ENCODE measurements around the gene DDAH1.
"Not testable (repeated sequence)": the region's sequence is repeated elsewhere in the genome, so short reads cannot be mapped to it uniquely, and the experiment has no call there.

DDAH1 gene

DNA sequence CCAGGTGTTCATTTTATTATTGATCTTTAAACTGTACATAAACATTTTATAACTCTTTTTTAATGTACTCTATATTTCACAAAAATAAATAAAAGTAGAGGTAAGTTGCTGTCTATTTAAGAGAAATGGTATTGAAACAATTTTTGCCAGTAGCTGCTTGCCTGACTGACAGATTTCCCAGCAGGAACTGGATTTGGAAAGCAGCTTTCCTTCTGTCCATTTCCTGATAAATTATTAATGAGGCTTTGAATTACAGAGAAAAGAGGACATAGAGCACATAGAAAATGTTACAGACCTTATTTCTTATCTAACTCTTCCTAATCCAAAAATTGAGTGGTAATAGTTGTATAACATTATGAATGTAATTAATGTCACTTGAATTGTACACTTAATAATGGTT is 108.8 kb downstream of the DDAH1 start:
- DNase-seq, result no peak

DNA sequence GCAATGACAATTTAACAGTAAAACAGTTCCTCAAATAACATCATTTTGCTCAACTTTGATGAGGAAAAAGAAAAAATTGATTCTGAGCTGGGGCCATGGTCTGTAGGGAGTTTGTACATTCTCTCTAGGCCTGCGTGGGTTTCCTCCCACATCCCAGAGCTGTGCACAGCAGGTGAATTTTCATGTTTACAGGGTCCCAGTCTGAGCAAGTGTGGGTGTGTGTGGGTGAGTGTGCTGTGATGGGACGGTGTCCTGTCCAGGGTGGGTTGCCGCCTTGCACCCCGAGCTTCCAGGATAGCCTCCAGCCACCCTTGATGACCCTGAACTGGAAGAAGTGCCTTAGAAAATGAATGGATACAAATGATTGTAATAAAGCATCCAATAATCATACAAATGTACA is 112.9 kb downstream of the DDAH1 start:
- no peak for DNase-seq

DNA sequence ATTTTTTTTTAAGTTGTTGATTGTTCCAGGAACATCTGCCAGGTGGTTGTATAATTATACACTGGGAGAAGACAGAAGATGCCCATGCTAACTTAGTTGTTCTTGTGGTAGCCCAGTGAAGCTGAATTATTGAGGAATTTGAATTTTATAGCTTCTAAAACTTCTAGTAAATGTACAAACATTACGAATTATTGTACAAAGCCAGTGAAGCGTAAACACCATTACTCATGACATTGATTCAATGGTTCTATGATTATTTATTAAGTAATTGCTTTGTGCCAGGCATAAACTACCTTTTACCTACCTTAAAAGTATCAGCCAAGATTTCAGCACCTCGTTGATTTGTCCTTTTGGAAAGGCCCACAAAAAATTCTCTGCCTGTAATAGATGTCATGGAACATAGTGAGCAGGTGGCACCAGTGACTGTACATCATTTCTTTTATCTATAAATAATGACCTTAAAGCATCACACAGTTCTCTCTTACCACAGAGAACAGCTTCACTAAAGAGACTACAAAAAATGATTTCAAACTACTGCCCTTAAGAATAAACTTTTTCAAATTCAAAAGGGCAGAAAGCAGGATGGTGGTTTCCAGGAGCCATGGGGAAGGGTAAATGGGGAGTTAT is 113.6 kb downstream of the DDAH1 start:
- DNase-seq, result no peak

DNA sequence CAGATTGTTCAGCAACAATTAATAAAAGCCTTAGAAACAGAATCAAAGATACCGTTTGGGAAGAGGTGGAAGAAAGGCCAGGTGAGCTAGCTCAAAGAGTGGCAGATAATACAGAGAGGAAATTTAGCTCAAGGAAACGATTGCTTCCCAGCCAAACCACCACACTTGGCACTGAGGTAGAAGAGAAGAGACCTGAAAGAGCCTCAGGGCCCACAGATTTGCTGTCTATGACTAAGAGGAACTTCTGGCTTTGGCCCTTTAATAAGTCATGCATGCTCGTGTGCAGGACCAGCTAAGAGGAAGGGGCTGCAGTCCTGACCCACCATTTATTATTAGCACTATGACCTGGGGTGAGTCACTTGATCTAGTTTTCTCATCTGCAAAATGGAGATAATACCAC is 115.7 kb downstream of the DDAH1 start:
- no peak for DNase-seq

DNA sequence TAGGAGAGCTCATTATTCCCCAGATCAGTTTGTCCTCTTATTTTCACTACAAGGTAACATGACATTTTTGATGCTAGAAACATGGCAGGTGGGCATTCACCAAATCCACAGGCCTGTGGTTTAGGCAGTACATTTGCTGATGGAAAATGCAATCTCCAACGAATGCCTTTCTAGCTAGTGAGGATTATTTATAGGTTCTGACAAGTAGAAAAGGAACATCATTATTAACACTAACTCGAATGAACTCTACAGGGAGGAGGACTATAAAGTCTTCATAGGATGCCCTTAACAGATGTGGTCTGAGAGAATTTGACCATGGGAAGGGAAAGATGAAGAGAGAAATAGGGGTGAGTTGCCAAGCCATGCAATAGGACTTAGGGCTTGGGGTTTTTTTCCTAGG is 117.1 kb downstream of the DDAH1 start:
- no peak for DNase-seq

DNA sequence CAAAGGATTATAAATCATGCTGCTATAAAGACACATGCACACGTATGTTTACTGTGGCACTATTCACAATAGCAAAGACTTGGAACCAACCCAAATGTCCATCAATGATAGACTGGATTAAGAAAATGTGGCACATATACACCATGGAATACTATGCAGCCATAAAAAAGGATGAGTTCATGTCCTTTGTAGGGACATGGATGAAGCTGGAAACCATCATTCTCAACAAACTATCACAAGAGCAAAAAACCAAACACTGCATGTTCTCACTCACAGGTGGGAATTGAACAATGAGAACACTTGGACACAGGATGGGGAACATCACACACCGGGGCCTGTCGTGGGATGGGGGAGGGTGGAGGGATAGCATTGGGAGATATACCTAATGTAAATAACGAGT is 117.7 kb downstream of the DDAH1 start:
- not testable (repeated sequence) for DNase-seq

DNA sequence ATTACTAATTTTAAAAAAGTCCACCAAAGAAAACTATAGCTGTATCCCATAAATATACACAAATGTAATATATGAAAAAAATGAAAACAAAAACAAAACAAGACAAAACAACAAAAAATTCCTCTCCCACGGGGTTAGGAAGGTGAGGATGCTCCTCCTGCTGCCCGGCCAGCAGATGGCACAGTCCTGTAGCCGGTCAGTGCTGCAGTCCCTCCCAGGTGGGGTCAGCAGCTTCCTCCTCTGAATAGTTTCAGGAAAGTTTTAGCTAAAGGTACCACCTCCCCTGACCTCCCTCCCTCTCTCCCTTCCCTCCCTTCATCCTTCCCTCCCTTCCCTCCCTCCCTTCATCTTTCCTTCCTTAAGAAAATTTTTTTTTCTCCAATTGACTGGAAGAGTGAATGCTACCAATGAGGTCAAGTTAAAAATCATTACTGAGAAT is 120.7 kb downstream of the DDAH1 start:
- peak in 1 of 2 experiments; percentile 53 for DNase-seq

DNA sequence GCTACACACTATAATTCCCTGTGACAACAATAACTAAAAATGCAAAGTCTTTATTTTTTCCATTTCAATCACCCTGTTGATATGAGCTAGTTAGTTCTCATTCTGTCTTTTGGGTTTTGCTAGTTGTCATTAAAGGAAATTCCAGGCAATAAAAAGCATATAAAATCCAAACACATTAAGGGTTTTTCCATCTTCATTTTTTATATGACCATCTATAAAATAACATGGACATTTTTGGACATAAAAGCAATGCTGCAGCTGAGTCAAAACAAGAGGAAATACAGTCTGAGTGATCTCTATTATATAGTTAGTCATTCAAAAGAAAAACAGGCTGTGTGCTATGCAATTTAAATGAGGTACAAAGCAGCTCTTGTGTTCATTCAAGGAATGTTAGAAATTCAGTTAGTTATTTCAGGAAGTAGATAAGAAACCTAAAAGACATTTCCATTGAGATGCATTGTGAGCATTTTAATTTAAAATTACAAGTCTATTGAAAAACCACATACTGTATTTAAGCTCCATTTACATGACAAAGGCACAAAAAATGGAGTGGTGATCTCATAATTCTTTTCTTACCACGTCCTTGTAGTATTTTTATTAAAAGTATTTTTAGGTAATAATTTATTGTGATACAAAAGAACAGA is 121.2 kb downstream of the DDAH1 start:
- DNase-seq, result peak in 1 of 2 experiments; percentile 76

DNA sequence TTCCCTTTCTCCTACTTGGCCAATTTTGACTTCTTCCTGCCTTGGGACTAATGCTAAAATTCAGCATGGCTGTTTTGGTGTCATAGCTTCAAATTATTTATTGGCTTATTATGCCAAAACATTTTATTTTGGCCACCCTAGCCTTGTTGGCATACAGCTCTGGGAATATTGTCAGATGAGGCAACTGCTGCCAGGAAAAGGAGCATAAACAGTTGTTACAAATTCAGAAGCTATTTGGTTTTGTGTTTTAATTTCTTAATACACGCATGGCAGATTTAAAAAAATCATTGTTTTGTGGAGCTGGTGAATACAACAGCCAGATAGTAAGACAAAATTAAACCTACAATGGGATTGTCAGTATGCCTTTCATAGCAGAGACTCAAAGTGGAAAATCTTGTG is 121.7 kb downstream of the DDAH1 start:
- no peak for DNase-seq

DNA sequence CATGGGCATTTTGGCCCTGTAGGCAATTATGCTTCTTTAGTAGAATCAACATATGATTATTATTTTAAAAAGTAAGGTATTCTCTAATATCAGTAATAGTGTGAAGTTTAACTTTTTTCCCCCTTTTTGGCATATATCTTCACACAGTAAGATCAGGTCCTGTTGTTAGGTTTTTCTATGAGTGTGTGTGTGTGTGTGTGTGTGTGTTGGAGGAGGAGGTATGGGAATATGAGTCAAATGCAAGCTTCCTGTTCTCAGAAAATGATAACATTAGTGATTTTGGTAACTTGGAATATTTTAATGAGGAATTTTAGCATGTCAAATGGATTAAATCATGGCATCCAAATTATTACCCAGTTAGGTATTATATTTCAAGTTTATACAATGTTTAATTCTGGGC is 122.8 kb downstream of the DDAH1 start:
- DNase-seq, result no peak

DNA sequence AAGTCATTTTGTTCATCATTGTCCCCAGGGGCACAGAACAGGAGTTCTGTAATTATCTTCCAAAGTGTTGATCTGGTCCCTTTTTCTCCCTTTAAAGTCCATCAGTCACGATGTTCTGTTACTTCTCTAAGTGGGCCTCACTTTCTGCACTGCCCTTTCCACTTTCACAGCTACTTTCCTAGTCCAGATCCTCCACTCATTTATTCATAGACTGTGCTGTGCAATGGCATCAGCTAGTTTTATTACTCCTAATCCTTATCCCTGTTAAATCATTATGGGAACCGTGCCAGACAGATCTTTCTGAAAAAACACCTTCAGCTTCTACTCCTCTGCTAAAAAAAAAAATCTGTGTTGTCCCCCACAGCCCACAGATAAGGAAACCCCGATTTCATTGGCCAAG is 124.5 kb downstream of the DDAH1 start:
- DNase-seq, result no peak

DNA sequence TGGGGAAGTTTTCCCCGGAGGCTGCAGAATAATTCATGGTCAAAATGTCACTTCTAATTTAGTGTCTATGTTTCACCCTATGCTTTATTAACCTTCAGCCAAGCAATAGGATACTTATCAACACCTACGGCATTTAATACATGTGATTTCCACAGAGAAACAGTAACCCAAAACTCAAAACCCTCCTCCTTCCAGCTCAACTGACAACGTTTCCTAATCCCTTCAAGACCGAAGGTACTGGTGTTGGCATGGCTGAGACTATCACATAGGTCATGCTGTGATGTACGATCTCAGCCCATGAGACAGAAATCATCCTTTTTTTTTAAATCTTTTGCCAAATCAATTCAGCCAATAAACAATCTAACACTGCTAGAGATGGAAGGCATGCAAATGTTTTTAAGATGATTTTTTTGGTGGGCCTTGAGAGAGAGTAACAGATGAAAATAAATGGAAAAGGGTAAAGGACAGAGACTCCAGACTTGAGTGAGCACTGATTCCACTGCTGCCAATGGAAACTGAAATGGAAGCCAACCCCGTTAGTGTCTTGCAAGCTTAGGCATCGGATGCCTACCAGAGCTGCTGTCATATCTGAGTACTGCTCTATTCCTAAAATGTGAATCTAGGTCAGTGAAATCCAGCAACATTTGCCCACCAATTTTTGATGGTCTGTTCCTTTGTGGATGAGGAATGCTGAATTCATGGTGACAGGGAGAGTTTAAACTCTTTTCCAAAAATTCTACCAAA is 125.1 kb downstream of the DDAH1 start:
- DNase-seq, result no peak

DNA sequence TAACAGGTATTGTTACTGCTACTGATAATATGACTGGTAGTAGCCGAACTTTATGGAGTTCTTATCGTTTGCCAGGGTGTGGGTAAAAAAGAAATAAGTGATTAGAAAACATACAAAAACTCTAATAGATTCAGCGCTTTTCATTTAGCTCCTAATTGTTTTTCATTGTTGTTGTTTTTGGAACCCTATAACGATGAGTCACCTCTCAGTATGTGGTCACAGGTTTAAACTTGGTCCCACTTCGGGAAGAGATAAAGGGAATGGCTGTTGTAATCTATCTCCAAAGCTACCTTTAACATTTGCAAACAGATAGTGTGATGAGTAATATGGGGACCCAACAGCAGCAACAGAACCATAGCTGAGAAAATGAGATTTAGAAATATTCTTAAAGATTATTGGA is 125.9 kb downstream of the DDAH1 start:
- DNase-seq, result peak in 1 of 2 experiments; percentile 40

DNA sequence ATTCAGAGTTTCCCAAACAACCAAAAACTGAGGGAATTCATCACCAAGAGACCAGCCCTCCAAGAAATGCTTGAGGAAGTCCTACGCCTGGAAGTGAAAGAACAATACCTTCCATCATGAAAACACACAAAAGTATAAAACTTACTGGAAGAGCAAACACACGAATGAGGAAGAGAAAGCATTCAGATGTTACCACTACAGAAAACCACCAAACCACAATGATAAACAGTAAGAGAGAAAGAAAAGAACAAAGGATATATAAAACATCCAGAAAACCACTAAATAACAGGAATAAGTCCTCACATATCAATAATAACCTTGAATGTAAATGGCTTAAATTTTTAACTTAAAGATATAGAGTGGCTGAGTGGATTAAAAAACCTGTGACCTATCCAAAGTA is 130.0 kb downstream of the DDAH1 start:
- no peak for DNase-seq

DNA sequence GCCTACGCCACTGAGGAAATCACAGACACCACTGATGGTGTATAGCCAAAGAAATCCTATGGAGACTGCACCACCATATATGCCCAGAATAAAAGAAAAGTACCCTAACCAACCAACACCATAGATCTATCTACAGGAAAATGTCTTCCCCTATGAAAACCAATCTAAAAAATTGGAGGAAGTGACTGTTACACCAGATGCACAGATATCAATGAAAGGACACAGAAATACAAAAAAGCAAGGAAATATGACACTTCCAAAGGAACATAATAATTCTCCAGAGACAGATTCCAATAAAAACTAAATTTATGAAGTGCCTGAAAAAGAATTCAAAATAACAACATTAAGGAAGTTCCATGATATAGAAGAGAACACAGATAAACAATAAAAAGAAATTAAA is 131.8 kb downstream of the DDAH1 start:
- no peak for DNase-seq

DNA sequence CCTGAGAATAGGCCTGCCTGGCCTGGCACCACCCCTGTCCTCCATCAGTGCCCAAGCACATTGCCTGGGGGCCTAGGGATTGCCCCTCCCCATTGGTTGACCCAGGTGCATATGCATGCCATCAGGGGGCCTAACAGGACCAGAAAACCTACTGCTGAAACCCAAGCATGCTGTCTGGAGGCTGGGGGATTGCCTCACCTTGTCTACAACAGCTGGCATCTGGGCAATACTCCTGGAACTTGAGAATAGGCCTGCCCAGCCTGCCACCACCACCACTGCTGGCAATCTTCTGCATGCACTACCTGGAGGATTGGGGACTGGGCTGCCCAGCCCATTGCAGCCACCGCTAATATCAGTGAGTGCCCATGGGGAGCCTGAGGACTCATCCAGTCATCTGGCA is 132.4 kb downstream of the DDAH1 start:
- no peak for DNase-seq

DNA sequence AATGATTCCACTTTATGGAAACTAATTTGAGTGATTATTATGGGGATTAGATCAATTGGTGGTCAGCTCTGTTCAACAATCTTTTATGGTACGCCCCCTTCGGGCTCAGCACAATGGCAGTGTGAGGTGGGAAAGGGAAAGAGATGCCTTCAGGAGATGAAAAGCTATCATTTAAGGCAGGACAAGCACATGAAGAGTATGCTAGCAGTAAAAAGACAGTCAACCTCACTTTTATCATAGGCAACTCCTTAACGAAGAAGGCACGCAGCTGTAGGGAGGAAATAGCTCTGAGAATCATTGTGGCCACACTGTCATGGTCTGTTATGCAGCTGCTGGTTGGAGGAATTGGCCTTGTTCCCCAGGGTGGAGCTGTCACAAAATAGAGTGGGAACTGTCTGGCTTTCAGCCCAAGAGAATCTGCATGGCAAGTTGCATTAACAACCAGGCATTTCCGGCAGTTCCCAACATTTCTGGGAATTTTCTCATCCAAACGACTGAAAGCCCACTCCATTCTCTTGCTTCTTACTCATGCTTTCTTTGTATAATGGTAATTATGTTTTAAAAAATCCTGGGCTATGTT is 134.2 kb downstream of the DDAH1 start:
- peak in 1 of 2 experiments; percentile 26 for DNase-seq

DNA sequence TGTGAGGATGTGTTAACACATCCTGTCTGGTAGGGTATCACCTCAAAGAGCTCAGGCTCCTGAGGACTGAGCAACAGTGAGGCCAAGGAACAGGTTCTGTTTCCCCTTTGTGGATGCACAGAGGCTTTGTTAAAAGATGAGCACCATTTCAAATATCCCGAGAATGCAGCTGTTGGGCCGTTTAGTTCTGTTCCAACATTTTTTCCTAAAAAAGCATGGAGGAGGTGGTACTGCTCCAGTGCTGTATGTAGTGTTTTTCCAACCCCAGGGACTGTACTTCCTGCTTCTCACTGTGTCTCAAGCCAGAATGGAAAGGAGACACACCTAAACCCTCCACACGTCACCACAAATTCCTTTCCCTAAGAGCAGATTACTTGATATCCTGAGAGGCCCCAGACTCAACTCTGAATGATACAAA is 134.7 kb downstream of the DDAH1 start:
- DNase-seq, result peak; percentile 38 to 68

DNA sequence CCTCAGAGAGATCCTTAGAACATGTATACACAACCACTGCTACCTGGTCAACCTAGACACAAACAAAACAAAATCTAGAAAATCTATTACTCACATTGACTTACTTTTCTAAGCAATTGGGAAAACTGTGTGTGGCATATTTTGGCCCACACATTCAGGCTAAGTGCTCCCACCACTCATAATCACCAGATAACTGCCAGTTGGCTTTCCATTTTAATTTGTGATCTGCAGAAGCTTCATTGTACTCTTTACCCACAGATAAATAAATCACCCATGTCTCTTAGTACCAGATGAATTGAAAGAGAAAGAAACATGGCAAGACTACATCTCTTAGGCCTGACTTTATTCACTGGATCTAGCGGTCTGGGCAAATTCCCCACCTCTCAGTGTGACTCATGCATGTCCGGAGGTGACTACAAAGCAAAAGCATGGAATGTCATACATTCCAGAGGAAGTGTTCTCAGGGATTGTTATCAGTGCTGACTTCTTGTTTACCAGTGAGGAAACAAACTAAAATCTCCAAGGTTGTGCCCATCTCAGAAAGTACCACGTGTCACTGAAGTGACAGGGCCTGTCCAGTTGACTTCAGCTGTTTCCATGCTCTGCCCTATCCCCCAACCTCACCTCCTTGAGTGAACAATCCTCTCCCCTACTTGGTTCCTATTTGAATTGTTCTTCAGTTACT is 136.1 kb downstream of the DDAH1 start:
- peak; percentile 85 to 98 for DNase-seq

DNA sequence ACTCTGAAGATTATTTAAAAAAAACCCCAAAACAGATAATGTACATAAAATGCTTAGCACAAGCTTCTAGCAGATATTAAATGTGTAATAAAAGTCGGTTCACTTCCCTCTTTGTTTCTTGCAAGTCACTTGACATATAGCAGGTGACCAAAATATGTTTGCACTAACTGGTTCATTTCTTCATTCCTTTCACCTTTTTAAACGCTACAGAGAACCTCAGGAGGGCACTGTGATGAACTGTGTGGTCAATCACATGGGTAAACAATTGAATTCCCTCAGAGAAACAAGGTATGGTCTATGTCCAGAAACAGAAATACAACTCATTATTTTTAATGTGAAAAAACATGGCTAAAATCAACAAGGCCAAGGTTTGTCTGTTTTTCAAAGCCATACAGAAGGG is 137.2 kb downstream of the DDAH1 start:
- no peak for DNase-seq

DNA sequence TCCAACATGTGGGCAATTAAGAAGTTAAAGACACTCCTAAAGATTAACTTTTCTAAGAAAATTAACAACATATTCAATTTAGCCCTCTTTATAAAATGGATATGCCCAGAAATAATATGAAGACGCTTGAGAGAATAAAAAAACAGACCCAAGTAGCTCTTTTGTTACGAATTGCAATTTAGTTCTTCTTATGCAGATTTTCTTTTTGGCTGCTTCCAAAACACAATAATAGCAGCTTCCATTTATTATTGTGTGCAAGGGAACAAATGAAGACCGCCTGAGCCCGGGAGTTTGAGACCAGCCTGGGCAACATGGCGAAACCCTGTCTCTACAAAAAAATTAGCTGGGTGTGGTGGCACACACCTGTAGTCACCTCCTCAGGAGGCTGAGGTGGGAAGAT is 138.1 kb downstream of the DDAH1 start:
- no peak for DNase-seq

DNA sequence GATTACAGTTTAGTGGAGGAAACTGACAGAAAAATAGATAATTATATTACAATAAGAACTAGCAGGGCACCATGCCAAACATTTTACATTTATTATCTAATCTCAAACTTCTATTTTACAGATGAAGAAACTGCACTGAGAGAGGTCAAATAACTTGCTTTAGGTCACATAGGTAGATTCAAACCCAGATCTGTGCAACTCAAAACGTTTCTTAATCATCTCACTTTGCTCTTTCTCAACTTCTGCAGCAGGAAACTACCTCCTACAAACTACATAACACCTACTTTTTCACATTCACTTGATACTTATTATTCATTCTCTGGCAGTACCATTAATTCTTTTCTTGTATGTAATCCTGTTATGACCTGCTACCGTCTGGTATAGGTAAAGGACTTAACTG is 138.6 kb downstream of the DDAH1 start:
- no peak for DNase-seq

DNA sequence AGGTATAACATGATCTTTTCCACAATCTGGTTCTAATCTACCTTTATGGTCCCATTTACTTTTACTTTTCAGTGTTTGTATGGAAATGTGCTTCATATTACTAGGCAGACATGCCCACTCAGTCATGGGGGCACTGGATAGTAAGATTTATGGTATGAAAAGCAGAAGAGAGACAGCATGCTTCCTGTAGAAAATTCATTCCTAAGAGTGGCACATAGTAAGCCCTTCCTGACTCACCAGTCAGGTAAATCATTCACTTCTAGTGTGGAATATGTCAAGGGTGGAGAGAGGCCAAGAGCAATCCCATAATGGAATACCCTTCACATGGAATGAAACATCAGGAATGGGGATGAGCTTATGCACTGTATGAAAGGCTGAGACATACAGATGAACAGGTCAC is 139.0 kb downstream of the DDAH1 start:
- no peak for DNase-seq

Data from SW 1271 (cell line).